OCI-LY1 (cell line): Measurements from ENCODE around the gene ANKRD1.
"Not testable (repeated sequence)": the region's sequence is repeated elsewhere in the genome, so short reads cannot be mapped to it uniquely, and the experiment has no call there.

Experiments used
- CTCF ChIP-seq: fragments of 200-600 bp; sonication (generic), shearing (Covaris generic); IDR thresholded peaks from 2 replicates; pipeline ENCODE4 v1.5.1; 2017; ENCODE audit warnings: mild to moderate bottlenecking, antibody characterized with exemption, low read length, moderate library complexity, mixed read lengths
- EZH2 ChIP-seq: fragments of 200-600 bp; sonication (generic), shearing (Covaris generic); IDR thresholded peaks from 2 replicates; pipeline ENCODE4 v1.8.0; 2017; ENCODE audit warnings: borderline replicate concordance, mixed run types, mild to moderate bottlenecking, antibody characterized with exemption, low read length, moderate library complexity, mixed read lengths

- TF ChIP-seq EZH2, CTCF: not testable (repeated sequence)
These were observed 24.0 kb downstream of the ANKRD1 start for GRCh38 chr10:90896916-90897315.
